Airway epithelial cell (primary cell): ENCODE results near the gene LGMN. TPM values are rescaled to one million over a fixed set of nuclear protein-coding genes. Genes with fewer than 3 reads are reported as not detected.

Source experiments
- total RNA-seq: library from RNA; depleted of rRNA; stranded (reverse); fragments of >200 nt; gene quantifications from 2 replicates; pipeline ENCODE4 v1.2.3, GENCODE V29; 2015

LGMN gene
- total RNA-seq = 65.1 and 83.8 TPM in 2 replicates

GRCh38 chr14:92748259-92749016, at the start of gene LGMN:
Gene LGMN (minus strand): TSS chr14:92748627. CDS start chr14:92732786, 15,841 bp downstream.

GRCh38 chr14:92793709-92794546, 45.5 kb upstream of the LGMN start, which contains the start of gene GOLGA5:
Gene GOLGA5 (plus strand): TSS chr14:92794305. CDS start chr14:92797438, 3,133 bp downstream.

Other genes with a start within 250 kb of the LGMN start
- gene RIN3, start 234.8 kb downstream of the LGMN start, total RNA-seq = 4.1 and 4.5 TPM in 2 replicates
- gene GOLGA5, start 45.7 kb upstream of the LGMN start, total RNA-seq = 28.6 and 32.5 TPM in 2 replicates
- gene CHGA, start 174.5 kb upstream of the LGMN start, total RNA-seq = 0.07 TPM in 1 of 2 replicates, not detected in the other